Measurements from ENCODE around the gene MSH6. TPM values are rescaled to one million over a fixed set of nuclear protein-coding genes. Genes with fewer than 3 reads are reported as not detected.

MSH6 gene
- 33.3 and 38.4 TPM in 2 replicates for total RNA-seq

GRCh38 chr2:47782671-47783485 lies at the start of gene MSH6:
MSH6 (plus strand) TSS chr2:47783145; CDS start chr2:47783234, 89 bp downstream.

Other genes starting within 250 kb of the MSH6 start
- 0.05 TPM in 1 of 2 replicates, not detected in the other for gene KCNK12, start 212.2 kb upstream of the MSH6 start, total RNA-seq
- 21.9 and 25.1 TPM in 2 replicates for gene FBXO11, start 123.4 kb downstream of the MSH6 start, total RNA-seq

All from mammary microvascular endothelial cell (primary cell).